ENCODE data around the gene ZNF865.

DNA sequence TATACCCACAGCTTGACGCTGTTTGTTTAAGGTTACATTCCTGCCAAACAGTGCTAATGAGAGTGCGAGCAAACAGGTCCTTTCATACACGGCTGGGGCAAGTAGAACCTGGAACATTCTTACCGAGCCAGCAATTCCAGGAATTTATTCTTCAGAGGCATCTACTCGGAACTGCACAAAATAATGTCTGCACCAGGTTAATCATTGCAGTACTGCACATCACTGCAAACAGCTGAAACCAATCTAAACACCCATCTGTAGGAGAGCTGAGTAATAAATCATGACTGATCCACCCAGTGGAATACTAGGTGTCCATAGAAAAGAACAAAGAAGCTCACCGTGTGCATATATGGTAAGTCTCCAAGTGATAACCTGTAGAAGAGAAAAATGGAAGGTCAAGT is 23.6 kb upstream of the ZNF865 start:
- no peak for TF ChIP-seq CTCF (IDR thresholded peaks at IDR 0.05)
- TF ChIP-seq POLR2A (IDR thresholded peaks at IDR 0.05; ENCODE audit: low read depth) = no peak
- no peak for TF ChIP-seq EP300 (IDR thresholded peaks at IDR 0.05)
- no peak for TF ChIP-seq POLR2AphosphoS5 (IDR thresholded peaks at IDR 0.05)
